GM19372 (cell line): Measurements from ENCODE around the gene USP36.
"Not testable (repeated sequence)": the region's sequence is repeated elsewhere in the genome, so short reads cannot be mapped to it uniquely, and the experiment has no call there.

Experiments
- ATAC-seq: cut with Tn5 transposase; IDR thresholded peaks from one replicate; pipeline ENCODE4 v1.9.1; 2021; ENCODE audit warnings: mild to moderate bottlenecking, low read depth, moderate library complexity; ENCODE audit not compliant: unreplicated experiment

The USP36 gene

DNA sequence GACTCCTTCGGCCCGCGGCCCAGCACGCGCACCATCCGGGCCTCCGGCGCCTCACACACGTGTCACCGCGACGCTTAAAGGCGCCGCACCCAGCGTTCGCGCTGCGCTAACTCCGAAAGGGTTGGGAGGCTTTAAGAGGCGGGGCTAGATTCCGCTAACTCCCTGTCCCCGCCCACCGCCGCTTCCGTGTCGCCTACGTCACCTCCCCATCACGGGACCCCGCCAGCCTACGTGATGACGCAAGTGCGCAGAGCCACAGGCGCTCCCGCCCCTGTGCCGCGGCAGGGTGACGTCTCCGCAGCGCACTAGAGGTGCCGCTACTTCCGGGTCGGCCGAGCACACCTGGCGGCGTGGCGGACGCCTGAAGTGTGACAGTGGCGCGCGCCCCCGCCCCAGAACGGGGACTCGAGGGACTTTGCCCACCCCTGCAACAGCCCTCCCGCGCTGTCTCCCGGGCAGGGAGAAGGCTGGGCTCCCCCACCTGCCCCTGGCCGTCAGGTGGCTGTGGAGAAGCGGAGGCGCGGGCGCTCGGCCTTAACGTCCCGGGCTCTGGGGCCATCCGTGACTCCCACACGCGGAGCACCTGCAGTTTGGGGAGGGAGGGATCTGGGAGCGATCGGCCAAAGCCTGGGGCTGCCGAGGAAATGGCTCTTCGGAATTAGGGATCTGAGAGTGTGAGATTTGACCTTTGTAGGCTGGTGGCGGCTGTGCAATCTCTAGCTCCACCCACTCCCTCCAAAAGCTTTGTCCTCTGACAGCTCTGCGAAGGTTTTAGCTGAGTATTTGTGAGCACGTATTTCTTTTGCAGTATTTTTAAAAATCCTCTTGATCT is at the start of gene USP36:
Gene USP36 (minus strand): TSS at position 35 of the 832 bp plus-strand sequence. CDS start 4,451 bp downstream, outside the sequence.
- ATAC-seq: peak; percentile 84

DNA sequence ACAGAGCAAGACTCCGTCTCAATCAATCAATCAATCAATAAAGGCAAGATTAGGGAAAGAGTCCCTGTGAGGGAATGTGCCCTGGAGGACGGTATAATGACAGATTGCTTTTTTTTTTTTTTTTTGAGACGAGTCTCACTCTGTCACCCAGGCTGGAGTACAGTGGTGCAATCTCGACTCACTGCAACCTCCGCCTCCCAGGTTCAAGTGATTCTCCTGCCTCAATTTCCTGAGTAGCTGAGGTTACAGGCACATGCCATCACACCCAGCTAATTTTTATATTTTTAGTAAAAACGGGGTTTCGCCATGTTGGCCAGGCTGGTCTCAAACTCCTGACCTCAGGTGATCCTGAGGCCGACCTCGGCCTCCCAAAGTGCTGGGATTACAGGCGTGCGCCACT is 49.5 kb upstream of the USP36 start:
- ATAC-seq: not testable (repeated sequence)

DNA sequence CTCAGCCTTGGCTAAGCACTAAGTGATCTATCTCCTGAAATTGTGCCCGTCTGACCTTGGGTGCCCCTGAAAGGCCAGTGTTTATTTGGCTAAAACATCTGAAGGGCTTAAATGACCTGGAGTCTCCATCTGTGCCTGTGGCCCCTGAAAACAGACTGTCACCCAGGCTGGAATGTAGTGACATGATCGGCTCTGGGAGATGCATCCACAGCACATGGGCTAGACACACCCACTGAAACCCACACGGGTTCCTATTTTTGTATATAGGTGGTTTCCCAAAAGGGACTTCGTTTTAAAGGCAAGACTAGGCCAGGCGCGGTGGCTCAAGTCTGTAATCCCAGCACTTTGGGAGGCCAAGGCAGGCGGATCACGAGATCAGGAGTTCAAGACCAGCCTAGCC is 48.9 kb upstream of the USP36 start:
- ATAC-seq: no peak

DNA sequence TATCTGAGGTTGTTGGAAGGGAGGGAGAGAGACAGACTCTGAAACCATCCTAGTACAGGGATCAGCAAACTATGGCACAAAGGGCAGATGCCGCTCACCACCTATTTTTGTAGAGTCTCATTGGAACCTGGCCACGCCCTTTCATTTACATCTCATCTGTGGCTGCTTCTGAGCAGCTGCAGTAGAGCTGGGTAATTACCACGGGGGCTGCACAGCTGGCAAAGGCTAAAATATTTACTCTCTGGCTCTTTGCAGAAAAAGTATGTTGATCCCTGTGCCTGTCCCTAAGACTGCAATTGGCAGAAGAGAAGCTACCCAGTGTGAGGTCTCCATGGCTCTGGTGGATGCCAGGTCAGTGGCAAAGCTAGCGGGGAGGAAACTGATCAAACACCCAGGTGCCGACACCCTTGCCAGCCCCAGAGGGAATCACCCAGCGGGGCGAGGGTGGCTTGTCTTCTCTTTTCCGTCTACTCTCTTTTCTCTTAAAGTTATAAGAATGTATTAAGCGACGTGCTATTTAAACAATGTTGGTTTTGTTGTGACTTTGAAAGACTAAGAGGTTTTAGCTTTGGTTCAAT is 48.4 kb upstream of the USP36 start:
- no peak for ATAC-seq

DNA sequence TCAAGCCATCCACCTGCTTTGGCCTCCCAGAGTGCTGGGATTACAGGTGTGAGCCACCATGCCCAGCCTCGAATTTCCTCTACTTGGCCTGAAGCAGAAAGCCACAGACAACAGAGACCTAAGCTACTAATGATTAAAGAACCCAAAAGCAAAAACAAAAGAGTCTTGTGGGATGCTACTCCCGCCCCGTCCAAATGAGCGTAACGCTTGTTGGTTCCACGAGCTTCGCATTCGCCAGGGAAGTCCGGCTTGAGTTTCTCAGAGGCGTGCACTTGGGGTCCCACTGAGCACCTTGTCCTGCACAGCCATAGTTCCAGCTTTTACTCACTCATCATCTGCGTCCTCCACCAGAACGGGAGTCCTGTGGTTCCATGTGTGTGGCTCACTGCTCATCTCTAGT is 46.3 kb upstream of the USP36 start:
- no peak for ATAC-seq

DNA sequence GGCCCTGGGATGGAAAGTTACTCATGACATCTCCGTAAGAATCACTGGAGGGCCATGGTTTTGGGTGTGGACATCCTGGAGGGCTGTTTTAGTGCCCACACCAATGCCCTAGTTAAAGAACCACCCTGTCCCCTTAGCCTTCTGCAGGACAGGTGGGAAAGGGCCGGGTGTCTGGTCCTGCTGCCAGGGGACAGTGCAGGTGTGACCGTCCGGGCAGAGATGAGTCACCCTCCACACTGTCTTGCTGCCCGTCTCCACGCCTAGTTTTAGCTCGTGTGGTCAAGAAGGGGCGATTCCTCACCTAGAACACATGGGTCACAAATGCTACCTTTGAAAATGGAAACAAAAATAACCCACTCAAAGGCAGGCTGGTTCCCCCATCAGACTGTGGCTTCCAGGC is 45.3 kb upstream of the USP36 start:
- ATAC-seq: no peak

DNA sequence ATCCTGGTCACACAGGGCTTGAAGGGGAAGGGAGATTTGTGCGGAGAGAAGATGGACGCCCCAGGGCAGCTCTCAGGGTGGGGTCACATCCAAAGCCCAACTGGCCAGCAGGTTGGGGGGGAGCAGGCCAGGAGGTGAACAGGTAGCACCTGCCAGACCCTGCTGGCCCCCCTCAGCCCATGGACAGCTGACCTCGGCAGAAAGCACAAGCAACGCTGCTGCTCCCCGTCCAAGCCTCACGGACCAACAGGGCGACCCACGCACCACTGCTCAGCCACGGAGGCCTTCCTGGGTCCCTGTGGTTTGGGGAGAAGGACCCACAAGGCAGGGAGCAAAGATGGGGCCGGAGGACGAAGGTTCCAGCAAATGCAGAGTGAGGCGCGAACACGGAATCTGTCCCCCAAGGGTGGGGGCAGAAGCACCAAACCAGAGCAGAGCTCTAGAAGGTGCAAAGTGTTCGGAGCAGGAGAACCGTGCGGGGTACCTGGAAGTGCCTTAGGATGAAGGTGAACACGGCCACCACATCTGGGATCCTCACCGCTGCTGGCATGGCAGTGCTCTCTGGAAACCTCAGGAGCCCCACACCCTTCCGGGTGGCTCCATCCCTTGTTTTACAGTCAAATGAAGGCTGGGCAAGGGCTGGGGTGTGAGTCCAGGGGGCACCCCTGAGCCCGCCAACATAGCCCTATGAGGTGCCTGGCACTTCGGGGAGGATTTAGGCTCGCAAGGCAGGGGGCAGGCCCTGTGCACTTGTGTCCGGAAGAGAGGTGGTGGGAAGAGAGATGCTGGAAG is 44.5 kb upstream of the USP36 start:
- ATAC-seq: no peak

DNA sequence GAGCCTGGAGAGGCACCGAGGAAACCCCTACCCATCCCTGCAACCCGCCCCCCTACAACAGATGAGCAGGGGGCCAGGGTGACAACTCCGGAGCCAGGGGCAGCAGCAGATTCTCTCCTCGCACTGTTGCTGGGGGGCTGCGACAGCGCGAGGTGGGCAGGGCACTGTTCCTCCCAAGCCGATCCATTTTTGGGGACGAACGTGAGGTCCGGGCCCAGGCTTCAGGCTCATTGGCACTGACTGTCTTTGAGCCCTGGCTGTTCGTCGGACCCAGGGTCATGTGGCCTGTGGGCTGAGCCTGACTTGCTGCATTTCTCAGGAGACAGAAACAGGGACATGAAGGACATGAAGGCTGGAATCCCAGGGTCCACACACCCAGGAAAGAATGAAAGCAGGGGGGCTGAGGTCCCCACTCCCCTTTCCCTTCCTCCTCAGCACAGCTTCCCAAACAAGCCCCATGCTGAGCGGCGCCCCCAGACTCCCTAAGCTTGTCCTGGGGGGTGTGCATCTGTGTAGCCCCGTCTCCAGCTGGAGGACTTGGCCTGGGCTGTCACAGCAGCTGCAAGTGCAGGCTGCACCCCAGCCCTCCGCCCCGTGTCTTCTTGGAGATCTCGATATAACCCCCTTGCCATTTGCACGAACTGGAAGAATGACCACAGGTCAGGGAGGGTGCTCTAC is 43.7 kb upstream of the USP36 start:
- no peak for ATAC-seq

DNA sequence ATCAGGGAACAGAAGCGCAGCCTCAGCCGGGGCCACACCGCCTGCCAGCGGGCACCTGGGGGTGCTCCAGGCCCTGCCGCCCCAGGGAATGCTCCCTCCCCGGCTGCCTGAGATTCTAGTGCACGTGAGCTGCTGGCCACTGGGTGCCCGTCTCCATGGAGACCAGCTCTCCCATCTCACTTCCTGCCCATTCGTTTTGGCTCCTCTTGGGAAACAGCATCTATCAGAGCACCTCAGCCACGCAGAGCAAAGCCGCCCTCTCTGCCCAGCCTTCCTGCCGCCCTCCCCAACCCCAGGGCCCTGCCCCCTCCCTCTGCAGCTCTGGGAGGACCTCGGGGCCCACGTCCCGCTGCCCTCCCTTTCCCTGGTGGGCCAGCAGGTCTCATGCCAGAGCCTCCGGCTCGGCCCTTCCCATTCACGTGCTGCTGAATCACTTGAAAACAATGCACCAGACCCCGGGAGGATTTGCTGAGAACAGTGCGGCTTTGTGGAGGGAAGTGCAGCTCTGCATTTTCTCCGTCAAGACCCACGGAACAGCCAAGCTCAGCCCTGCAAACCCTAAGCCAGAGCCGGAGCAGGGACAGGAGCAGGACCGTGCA is 43.0 kb upstream of the USP36 start:
- no peak for ATAC-seq

DNA sequence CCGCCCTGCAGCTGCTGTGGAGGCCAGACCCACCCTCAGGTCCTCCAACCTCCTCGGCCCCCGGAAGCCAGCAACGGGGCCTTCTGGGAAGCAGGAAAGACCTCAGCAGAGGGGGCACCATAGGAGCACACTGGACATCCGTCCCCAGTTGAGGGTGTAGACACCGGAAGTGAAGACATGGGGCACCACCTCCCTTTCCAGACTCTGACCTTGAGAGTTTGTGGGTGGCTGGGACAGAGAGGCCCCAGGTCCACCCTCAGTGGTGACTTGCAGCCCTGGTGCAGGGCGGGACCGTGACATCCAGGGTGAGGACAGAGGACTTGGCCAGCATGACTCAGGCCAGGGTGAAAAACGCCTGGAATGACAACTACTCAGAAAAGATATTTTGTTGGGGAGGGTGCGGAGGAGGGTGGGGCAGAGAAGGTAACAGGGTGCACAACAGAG is 42.5 kb upstream of the USP36 start:
- no peak for ATAC-seq

DNA sequence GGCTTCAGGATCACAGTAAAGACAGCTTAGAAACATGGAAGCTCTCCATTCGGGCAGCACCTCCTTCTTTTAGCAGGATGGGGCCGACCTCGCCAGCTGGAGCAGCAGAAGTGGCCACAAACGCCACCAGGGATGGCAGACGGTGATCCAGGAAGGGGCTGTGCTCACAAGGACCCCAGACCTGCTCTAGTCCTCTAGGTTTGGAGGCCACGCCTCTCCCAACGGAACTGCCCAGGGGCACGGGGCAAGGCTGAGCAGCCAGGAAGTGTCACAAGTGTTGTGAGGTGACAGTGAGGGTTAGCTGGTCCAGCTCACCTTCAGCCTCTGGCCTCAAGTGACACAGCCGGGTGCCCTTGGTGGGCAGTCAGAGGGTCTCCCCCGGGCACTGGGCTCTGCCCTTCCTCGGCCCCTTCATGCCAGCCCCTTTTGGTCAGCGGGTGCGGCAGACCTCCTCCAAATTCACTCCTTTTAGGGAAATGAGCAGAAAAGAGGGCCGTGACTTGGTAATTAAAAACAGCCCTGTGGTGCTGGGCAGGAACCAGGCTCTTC is 42.0 kb upstream of the USP36 start:
- no peak for ATAC-seq

DNA sequence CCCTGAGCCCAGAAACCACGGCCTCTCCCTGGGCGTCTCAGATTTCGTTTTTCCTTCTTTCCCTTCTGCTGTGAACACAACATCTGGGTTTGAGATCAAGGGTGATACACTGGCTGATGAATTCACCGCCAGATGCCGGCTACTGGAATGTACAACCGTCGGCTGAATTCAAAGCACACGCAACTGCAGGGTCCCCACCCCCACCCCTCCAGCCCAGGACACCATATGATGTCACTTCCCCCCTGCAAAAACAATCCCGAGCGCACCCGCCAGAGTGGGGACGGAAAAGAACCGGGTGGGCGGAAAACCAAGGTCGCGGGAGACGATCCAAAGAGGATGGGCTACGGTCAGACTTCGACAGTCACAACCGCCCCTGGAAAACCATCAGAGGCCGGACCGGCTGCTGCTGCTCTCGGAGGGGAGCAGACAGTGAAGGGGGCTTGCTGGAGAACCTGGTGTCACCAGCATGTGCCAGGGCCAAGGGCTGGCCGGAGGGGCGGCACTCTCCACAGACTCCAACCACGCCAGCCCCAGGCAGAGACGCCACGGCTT is 39.1 kb upstream of the USP36 start:
- no peak for ATAC-seq

DNA sequence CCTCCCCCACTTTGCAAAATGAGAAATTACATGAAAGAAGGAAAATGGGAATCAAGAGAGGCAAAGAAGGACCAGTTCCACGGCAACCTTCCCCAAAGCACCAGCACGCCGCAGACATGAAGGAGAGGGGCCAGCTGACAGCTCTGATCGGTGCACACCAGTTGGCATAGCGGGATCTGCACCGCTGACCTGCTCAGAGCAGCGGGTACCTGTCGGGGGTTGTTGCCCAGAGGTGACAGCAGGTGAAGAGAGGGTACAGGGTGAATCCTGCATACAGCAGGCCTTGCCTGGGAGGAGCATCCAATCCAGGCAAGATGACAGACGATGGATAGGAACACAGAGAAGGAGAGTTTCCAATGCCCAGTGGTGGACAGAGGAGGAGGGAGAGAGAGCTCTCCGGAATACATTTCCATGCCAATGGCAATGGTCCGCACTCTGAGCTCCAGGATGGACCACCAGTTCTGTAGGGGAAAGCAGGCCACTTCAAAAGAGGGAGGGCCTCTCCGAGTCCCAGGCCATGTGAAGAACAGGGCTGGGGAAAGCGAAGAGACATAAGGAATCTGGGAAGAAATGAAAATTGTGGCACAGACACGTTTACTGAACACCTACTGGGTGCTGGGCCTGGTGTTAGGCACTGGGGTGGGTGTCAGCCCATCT is 38.4 kb upstream of the USP36 start:
- ATAC-seq: no peak

DNA sequence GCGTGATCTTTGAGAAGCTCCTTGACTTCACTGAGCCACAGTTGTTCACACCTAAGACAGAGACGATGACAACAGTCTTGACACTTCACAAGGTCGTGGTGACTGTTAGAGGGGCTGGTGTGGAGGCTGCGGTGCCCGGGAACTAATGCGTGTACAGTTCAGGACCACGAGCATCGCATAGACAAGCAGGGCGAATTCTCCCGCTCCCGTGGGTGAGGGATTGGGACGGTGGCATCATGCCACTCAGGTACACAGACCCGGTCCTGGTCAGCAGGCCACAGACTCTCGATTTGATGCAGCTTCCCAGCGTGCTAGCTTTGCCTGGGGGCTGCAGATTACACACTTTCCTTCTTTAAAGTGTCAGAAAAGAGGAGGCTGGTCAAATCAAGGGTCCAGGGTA is 37.6 kb upstream of the USP36 start:
- ATAC-seq: no peak

DNA sequence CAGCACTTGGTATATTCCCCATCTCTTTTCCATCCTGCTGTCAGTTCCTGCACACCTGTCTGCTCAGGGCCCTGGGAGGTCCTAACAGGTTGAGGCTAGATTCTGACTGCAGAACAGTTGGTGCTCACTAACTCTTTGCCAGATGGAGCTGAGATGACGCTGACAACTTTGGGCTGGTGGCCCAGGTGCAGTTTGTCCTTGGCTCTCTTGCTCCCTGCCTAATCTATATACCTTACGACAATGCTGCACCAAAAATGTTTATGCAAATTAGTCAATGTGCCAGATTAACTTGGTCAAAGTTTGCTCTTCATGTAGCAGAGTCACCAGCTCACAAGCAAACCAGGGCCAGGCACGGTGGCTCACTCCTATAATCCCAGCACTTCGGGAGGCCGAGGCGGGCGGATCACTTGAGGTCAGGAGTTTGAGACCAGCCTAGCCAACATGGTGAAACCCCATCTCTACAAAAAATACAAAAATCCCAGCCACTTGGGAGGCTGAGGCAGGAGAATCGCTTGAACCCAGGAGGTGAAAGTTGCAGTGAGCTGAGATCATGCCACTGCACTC is 36.4 kb upstream of the USP36 start:
- not testable (repeated sequence) for ATAC-seq

DNA sequence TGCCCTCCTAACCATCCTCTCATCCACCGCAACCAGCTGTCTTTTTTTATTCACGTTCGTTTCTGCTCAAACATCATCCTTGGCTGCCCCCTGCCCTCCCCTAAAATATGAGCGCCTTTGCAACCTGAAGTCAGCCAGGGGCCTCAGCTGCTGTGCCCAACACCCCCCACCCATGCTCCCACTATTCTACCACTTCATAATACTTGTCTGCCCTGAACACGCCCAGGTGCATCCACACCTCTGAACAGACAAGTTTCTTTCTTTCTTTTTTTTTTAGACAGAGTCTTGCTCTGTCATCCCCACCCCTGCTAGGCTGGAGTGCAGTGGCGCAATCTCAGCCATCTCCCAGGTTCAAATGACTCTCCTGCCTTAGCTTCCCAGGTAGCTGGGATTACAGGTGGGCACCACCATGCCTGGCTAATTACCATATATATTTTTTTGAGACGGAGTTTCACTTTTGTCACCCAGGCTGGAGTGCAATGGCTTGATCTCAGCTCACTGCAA is 35.5 kb upstream of the USP36 start:
- no peak for ATAC-seq

DNA sequence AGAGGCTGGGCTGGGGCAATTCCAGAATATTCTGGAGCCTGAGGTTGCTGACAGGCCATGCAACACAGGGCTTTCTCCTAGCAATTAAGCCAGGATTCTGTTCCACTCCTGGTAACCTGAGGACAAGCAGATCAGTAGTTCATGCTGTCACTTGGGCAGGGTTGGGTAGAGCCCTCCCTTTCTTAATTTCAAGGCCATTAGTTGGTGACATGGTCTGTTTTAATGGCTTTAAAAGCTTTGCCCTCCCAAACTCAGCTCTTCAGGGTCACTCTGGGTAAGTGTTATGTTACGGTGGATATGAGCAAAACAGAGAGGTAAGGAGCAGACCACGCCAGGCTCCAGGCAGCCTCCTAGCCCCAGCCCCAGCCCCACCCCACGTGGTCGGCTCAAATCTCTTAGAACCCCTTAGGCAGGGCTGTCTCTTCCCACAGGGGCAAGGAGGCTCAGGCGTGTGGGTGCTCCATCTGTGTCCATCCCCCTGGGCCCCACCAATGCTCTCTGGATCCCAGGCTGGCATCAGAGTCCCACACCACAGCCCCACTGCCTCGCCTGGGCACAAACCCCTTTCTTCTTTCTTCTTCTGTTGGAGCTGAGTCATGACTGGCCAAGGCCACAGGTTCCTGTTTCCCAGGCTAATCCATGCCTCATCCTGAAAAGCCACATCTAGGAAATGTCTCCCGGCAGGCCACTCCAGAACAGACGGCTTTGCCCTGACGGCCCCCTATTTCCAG is 34.9 kb upstream of the USP36 start:
- ATAC-seq: no peak
